Thyroid gland (tissue), 4 donors: ENCODE results near the gene BABAM1.

Experiments
- CTCF ChIP-seq, 6 experiments: fragments of 200-600 bp in 3 of 6; fragments of 450-650 bp in 3 of 6; sonication (generic) in 3 of 6; IDR thresholded peaks; one replicate each; pipeline ENCODE4 v1.5.1; 2016 to 2019; ENCODE audit warnings: antibody characterized with exemption in 6 of 6, mild to moderate bottlenecking in 2 of 6, inconsistent platforms in 1 of 6, moderate library complexity in 1 of 6
- POLR2A ChIP-seq, 2 donors: fragments of 450-650 bp; IDR thresholded peaks; one replicate each; pipeline ENCODE4 v1.6.1; 2017; ENCODE audit warnings: antibody characterized with exemption in 2 of 2, mild to moderate bottlenecking in 2 of 2, moderate library complexity in 1 of 2

GRCh38 chr19:17306285-17306714 lies 39.1 kb downstream of the BABAM1 start:
- TF ChIP-seq CTCF (IDR thresholded peaks at IDR 0.05): no peak
- no peak for TF ChIP-seq POLR2A (IDR thresholded peaks at IDR 0.05)
